HepG2 (cell line): Measurements from ENCODE around the gene HS3ST3B1. TPM values are rescaled to one million over a fixed set of nuclear protein-coding genes. Genes with fewer than 3 reads are reported as not detected.

Experiments used
- ATF7 ChIP-seq, 2 experiments: fragments of 450-650 bp in 1 of 2; sonication (generic) in 1 of 2; formaldehyde crosslinking in 1 of 2; IDR thresholded peaks; 2 replicates each; pipeline versions ENCODE4 v1.4.0 to v1.6.1; 2016 to 2020; ENCODE audit warnings: antibody characterized with exemption in 1 of 2, mild to moderate bottlenecking in 1 of 2, missing genetic modification reagents in 1 of 2
- BCL3 ChIP-seq: sonication (generic); formaldehyde crosslinking; IDR thresholded peaks from 2 replicates; pipeline ENCODE4 v1.5.1; 2020; ENCODE audit warnings: mild to moderate bottlenecking, missing genetic modification reagents, moderate library complexity
- CBX2 ChIP-seq, 2 experiments: fragments of 200-600 bp in 1 of 2; sonication (generic); formaldehyde crosslinking in 1 of 2; IDR thresholded peaks; 2 replicates each; pipeline versions ENCODE4 v1.7.0 to v1.8.1; 2018 to 2022; ENCODE audit warnings: low read depth in 2 of 2, low read length in 1 of 2, mild to moderate bottlenecking in 1 of 2, missing genetic modification reagents in 1 of 2
- CSRNP2 ChIP-seq: sonication (generic); formaldehyde crosslinking; conservative IDR thresholded peaks from 2 replicates; pipeline ENCODE4 v1.8.0; 2022; ENCODE audit warnings: low read depth, missing genetic modification reagents
- HHEX ChIP-seq: IDR thresholded peaks from 2 replicates; pipeline ENCODE4 v1.6.1; 2016; ENCODE audit warnings: control low read depth
- IRX3 ChIP-seq: sonication (generic); formaldehyde crosslinking; IDR thresholded peaks from 2 replicates; pipeline ENCODE4 v1.8.1; 2023; ENCODE audit warnings: mild to moderate bottlenecking, low read depth, missing genetic modification reagents, borderline replicate concordance
- KLF9 ChIP-seq: IDR thresholded peaks from 2 replicates; pipeline ENCODE4 v1.6.1; 2016; ENCODE audit warnings: low read depth
- NBN ChIP-seq: fragments of 450-650 bp; conservative IDR thresholded peaks from 2 replicates; pipeline ENCODE4 v1.6.1; 2017
- REL ChIP-seq: sonication (generic); formaldehyde crosslinking; conservative IDR thresholded peaks from 2 replicates; pipeline ENCODE4 v1.8.0; 2022; ENCODE audit warnings: mild to moderate bottlenecking, missing genetic modification reagents, moderate library complexity
- TEF ChIP-seq: sonication (generic); formaldehyde crosslinking; IDR thresholded peaks from 2 replicates; pipeline ENCODE4 v1.5.0; 2020; ENCODE audit warnings: missing genetic modification reagents
- THAP7 ChIP-seq: sonication (generic); formaldehyde crosslinking; IDR thresholded peaks from 2 replicates; pipeline ENCODE4 v1.8.1; 2023; ENCODE audit warnings: mild to moderate bottlenecking, missing genetic modification reagents
- ZBTB43 ChIP-seq: sonication (generic); formaldehyde crosslinking; conservative IDR thresholded peaks from 2 replicates; pipeline ENCODE4 v1.4.0; 2020; ENCODE audit warnings: missing genetic modification reagents
- ZIK1 ChIP-seq: sonication (generic); formaldehyde crosslinking; IDR thresholded peaks from 2 replicates; pipeline ENCODE4 v1.5.0; 2020; ENCODE audit warnings: mild to moderate bottlenecking, low read depth, missing genetic modification reagents, borderline replicate concordance
- ZNF574 ChIP-seq: sonication (generic); formaldehyde crosslinking; IDR thresholded peaks from 2 replicates; pipeline ENCODE4 v1.4.0; 2020; ENCODE audit warnings: missing genetic modification reagents
- ZNF589 ChIP-seq: sonication (generic); formaldehyde crosslinking; conservative IDR thresholded peaks from 2 replicates; pipeline ENCODE4 v1.8.0; 2022; ENCODE audit warnings: mild to moderate bottlenecking, moderate library complexity, missing genetic modification reagents
- ZNF619 ChIP-seq: sonication (generic); formaldehyde crosslinking; IDR thresholded peaks from 2 replicates; pipeline ENCODE4 v1.4.0; 2020; ENCODE audit warnings: mild to moderate bottlenecking, missing genetic modification reagents
- ZNF772 ChIP-seq: sonication (generic); formaldehyde crosslinking; IDR thresholded peaks from 2 replicates; pipeline ENCODE4 v1.5.0; 2020; ENCODE audit warnings: mild to moderate bottlenecking, missing genetic modification reagents
- ZNF773 ChIP-seq: sonication (generic); formaldehyde crosslinking; IDR thresholded peaks from 2 replicates; pipeline ENCODE4 v1.4.0; 2020; ENCODE audit warnings: missing genetic modification reagents, borderline replicate concordance
- ZNF878 ChIP-seq: sonication (generic); formaldehyde crosslinking; IDR thresholded peaks from 2 replicates; pipeline ENCODE4 v1.8.1; 2023; ENCODE audit warnings: mild to moderate bottlenecking, missing genetic modification reagents, moderate library complexity
- ZNF883 ChIP-seq: sonication (generic); formaldehyde crosslinking; IDR thresholded peaks from 2 replicates; pipeline ENCODE4 v1.5.1; 2020; ENCODE audit warnings: mild to moderate bottlenecking, missing genetic modification reagents; ENCODE audit errors: not compliant biosample characterization
- polyA plus RNA-seq, 8 experiments: library from polyadenylated mRNA; depleted of rRNA in 3 of 8; stranded (reverse) in 7 of 8; unstranded in 1 of 8; fragments of >200 nt; fragmentation: Illumina TruSeq in 4 of 8; extraction: Trizol in 4 of 8; gene quantifications; 2 replicates each; pipeline versions ENCODE4 v1.2.1 to v1.2.3, GENCODE V29; 2011 to 2016; ENCODE audit warnings: low read depth in 4 of 8, missing spikeins in 1 of 8, mixed read lengths in 1 of 8; ENCODE audit not compliant: insufficient read depth in 1 of 8
- total RNA-seq, 5 experiments: library from RNA; depleted of rRNA; stranded (reverse); fragments of >200 nt; fragmentation: Illumina TruSeq; extraction: Trizol; gene quantifications; 2 replicates each; pipeline ENCODE4 v1.2.3, GENCODE V29; 2016; ENCODE audit warnings: low read depth in 1 of 5

Gene HS3ST3B1
- total and polyA plus RNA-seq, 2 of the 13 experiments (the other 11 are each of a cell fraction or from before 2014, with no cell fraction given): 15.7 to 39.5 TPM

- TF ChIP-seq HHEX (CRISPR knock-in tag) (no peak), ZNF773 (CRISPR knock-in tag) (no peak), ATF7 (IDR thresholded peaks at IDR 0.05) (no peak), ATF7 (CRISPR knock-in tag; IDR thresholded peaks at IDR 0.05) (no peak), THAP7 (no peak), ZNF883 (CRISPR knock-in tag) (no peak), ZIK1 (CRISPR knock-in tag) (peak; percentile 56; the same call in 1 of the 2 replicates), ZNF878 (CRISPR knock-in tag) (no peak), ZNF574 (CRISPR knock-in tag) (no peak; the same call in 1 of the 2 replicates), KLF9 (no peak), TEF (CRISPR knock-in tag) (no peak; the same call in 1 of the 2 replicates), BCL3 (CRISPR knock-in tag) (no peak), ZNF589 (CRISPR knock-in tag) (no peak), CSRNP2 (no peak), CBX2 (IDR thresholded peaks at IDR 0.05; ENCODE audit: low read depth, low read length) (no peak), CBX2 (CRISPR knock-in tag; IDR thresholded peaks at IDR 0.05; ENCODE audit: low read depth) (no peak), ZNF619 (CRISPR knock-in tag) (no peak), REL (no peak), ZBTB43 (CRISPR knock-in tag) (no peak; the same call in 1 of the 2 replicates), ZNF772 (CRISPR knock-in tag) (peak; percentile 67; the same call in 1 of the 2 replicates), NBN (no peak), IRX3 (CRISPR knock-in tag) (0 out of 2 replicates have a peak, but pooled peaks have one; percentile 24)
Measured at GRCh38 chr17:14373614-14374259, 72.9 kb downstream of the HS3ST3B1 start (continued).
